ENCODE measurements around the gene MACROD2. TPM values are rescaled to one million over a fixed set of nuclear protein-coding genes. Genes with fewer than 3 reads are reported as not detected.

MACROD2 gene
- total and polyA plus RNA-seq, 9 donors = 3.7 to 25.5 (median 7.8) TPM

GRCh38 chr20:14830899-14831298, 835.6 kb downstream of the MACROD2 start:
- no peaks in the 10 kb centered on the region for H3K36me3 ChIP-seq
- WGBS, 3 donors = 92 to 95% (median 94%) methylated on average over 6 of the region's 6 CpGs
- DNase-seq = no peak
- H3K4me1 ChIP-seq (ENCODE audit: insufficient read depth) = no peaks in the 10 kb centered on the region
- no peak overlapping the region for H3K27ac ChIP-seq
- no peaks in the 10 kb centered on the region for H3K9me3 ChIP-seq
- TF ChIP-seq, protein P1, sequence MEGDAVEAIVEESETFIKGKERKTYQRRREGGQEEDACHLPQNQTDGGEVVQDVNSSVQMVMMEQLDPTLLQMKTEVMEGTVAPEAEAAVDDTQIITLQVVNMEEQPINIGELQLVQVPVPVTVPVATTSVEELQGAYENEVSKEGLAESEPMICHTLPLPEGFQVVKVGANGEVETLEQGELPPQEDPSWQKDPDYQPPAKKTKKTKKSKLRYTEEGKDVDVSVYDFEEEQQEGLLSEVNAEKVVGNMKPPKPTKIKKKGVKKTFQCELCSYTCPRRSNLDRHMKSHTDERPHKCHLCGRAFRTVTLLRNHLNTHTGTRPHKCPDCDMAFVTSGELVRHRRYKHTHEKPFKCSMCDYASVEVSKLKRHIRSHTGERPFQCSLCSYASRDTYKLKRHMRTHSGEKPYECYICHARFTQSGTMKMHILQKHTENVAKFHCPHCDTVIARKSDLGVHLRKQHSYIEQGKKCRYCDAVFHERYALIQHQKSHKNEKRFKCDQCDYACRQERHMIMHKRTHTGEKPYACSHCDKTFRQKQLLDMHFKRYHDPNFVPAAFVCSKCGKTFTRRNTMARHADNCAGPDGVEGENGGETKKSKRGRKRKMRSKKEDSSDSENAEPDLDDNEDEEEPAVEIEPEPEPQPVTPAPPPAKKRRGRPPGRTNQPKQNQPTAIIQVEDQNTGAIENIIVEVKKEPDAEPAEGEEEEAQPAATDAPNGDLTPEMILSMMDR (IDR thresholded peaks at IDR 0.05) = no peak
- TF ChIP-seq POLR2A (IDR thresholded peaks at IDR 0.05) (no peak), EP300 (IDR thresholded peaks at IDR 0.05) (no peak)
- no peak overlapping the region for H3K4me3 ChIP-seq
- H3K27me3 ChIP-seq = no peaks in the 10 kb centered on the region
- intact Hi-C loops (cut with DNase I) = no loop called here

DNA sequence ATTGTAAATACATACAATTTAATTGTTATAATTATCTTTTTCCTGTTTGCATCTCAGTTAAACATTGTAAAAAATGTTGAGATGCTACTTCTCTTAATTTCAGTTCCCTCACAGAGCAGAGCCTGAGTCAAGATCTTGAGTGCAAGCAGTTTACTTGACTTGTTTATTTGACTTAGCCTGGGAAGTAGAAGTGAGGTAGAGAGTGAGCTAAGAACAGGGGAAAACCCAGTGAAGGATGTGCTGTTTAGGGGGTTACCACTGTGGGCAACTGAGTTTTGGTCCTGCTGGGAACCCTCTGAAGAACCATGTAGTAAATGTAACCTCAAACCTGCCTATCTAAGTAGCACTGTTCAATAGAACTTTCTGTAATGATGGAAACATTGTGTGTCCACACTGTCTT, 837.3 kb downstream of the MACROD2 start:
- intact Hi-C loops (cut with DNase I) = no loop called here
- Histone ChIP-seq H3K27ac (no peak overlapping the region), H3K4me3 (no peak overlapping the region), H3K36me3 (no peaks in the 10 kb centered on the region), H3K9me3 (no peaks in the 10 kb centered on the region), H3K4me1 (ENCODE audit: insufficient read depth) (no peaks in the 10 kb centered on the region), H3K27me3 (no peaks in the 10 kb centered on the region)
- DNase-seq = no peak
- TF ChIP-seq, protein P1 (IDR thresholded peaks at IDR 0.05) = no peak
- TF ChIP-seq EP300 (IDR thresholded peaks at IDR 0.05) (no peak), POLR2A (IDR thresholded peaks at IDR 0.05) (no peak)

GRCh38 chr20:14838663-14839628, 843.6 kb downstream of the MACROD2 start:
- intact Hi-C loops (cut with DNase I) = no loop called here
- Histone ChIP-seq H3K9me3 (no peaks in the 10 kb centered on the region), H3K27ac (no peak overlapping the region), H3K4me3 (no peak overlapping the region), H3K36me3 (no peaks in the 10 kb centered on the region), H3K27me3 (no peaks in the 10 kb centered on the region), H3K4me1 (ENCODE audit: insufficient read depth) (no peaks in the 10 kb centered on the region)
- 47 to 49% (median 48%) methylated on average over 7 of the region's 7 CpGs for WGBS, 3 donors
- no peak for DNase-seq
- TF ChIP-seq POLR2A (IDR thresholded peaks at IDR 0.05) (no peak), EP300 (IDR thresholded peaks at IDR 0.05) (no peak)
- TF ChIP-seq, protein P1 (IDR thresholded peaks at IDR 0.05) = no peak

GRCh38 chr20:14845199-14846160, 850.2 kb downstream of the MACROD2 start:
- intact Hi-C loops (cut with DNase I) = no loop called here
- Histone ChIP-seq H3K4me3 (no peak overlapping the region), H3K27me3 (no peaks in the 10 kb centered on the region), H3K4me1 (ENCODE audit: insufficient read depth) (no peaks in the 10 kb centered on the region), H3K27ac (no peak overlapping the region), H3K9me3 (no peaks in the 10 kb centered on the region), H3K36me3 (no peaks in the 10 kb centered on the region)
- TF ChIP-seq, protein P1 (IDR thresholded peaks at IDR 0.05) = no peak
- TF ChIP-seq EP300 (IDR thresholded peaks at IDR 0.05) = no peak
- TF ChIP-seq POLR2A (IDR thresholded peaks at IDR 0.05) = no peak
- DNase-seq = no peak
- 24 to 58% (median 42%) methylated on average over 2 of the region's 2 CpGs for WGBS, 3 donors

Measured in ovary (tissue), 9 donors.